GM18520 (cell line): ENCODE data around the gene RBM14.
A peak's percentile ranks its signal among the peaks of the same experiment; 100 is the strongest.
"Not testable (repeated sequence)": the region's sequence is repeated elsewhere in the genome, so short reads cannot be mapped to it uniquely, and the experiment has no call there.

ENCODE experiments used
- ATAC-seq: cut with Tn5 transposase; IDR thresholded peaks from one replicate; pipeline ENCODE4 v1.9.1; 2021; ENCODE audit not compliant: unreplicated experiment

The RBM14 gene

GRCh38 chr11:66616379-66617154 lies at the start of gene RBM14:
TSS of gene RBM14 (plus strand) at chr11:66616630. CDS start at chr11:66616721, 91 bp downstream.
- ATAC-seq, result peak; percentile 94

GRCh38 chr11:66567787-66568123 lies 48.7 kb upstream of the RBM14 start:
- no peak for ATAC-seq

- no peak for ATAC-seq
These were observed 48.1 kb upstream of the RBM14 start, which contains the start of gene CTSF for GRCh38 chr11:66568124-66568916. TSS of gene CTSF (minus strand) at chr11:66568606. CDS start at chr11:66568486, 120 bp downstream.

- ATAC-seq, result no peak
These were observed 47.4 kb upstream of the RBM14 start for GRCh38 chr11:66569076-66569475.

GRCh38 chr11:66570079-66570849 lies 46.2 kb upstream of the RBM14 start:
- no peak for ATAC-seq

GRCh38 chr11:66570850-66571180 lies 45.6 kb upstream of the RBM14 start:
- no peak for ATAC-seq

GRCh38 chr11:66579017-66579606 lies 37.3 kb upstream of the RBM14 start:
- no peak for ATAC-seq

GRCh38 chr11:66580803-66581202 lies 35.6 kb upstream of the RBM14 start:
- ATAC-seq, result no peak

- no peak for ATAC-seq
These were observed 35.2 kb upstream of the RBM14 start for GRCh38 chr11:66581261-66581660.

- ATAC-seq, result not testable (repeated sequence)
These were observed 33.8 kb upstream of the RBM14 start for GRCh38 chr11:66582565-66583147.

- not testable (repeated sequence) for ATAC-seq
These were observed 31.0 kb upstream of the RBM14 start for GRCh38 chr11:66585447-66585846.

GRCh38 chr11:66586136-66586535 lies 30.3 kb upstream of the RBM14 start:
- no peak for ATAC-seq

- not testable (repeated sequence) for ATAC-seq
These were observed 27.1 kb upstream of the RBM14 start for GRCh38 chr11:66589315-66589714.

GRCh38 chr11:66589996-66590675 lies 26.3 kb upstream of the RBM14 start:
- ATAC-seq, result no peak

GRCh38 chr11:66591175-66591574 lies 25.3 kb upstream of the RBM14 start:
- no peak for ATAC-seq

GRCh38 chr11:66592457-66593302 lies 23.8 kb upstream of the RBM14 start, which contains the start of the genes CCDC87 and CCS:
TSS of gene CCDC87 (minus strand) at chr11:66593063. CDS start at chr11:66593015, 48 bp downstream.
TSS of gene CCS (plus strand) at chr11:66593185. CDS start at chr11:66593262, 77 bp downstream.
- peak; percentile 92 for ATAC-seq

GRCh38 chr11:66593303-66593635 lies 23.2 kb upstream of the RBM14 start:
- ATAC-seq, result no peak

GRCh38 chr11:66593650-66594049 lies 22.8 kb upstream of the RBM14 start:
- ATAC-seq, result no peak

GRCh38 chr11:66595245-66595904 lies 21.1 kb upstream of the RBM14 start:
- ATAC-seq, result no peak
